ENCODE results near the gene TAF4B. TPM values are rescaled to one million over a fixed set of nuclear protein-coding genes. Genes with fewer than 3 reads are reported as not detected.

TAF4B gene
- total RNA-seq, 1 experiment from 2014 or later, result 8.3 TPM

- Histone ChIP-seq H3K4me1 (ENCODE audit: insufficient read depth, low read length) (peaks cover 20% of the 10 kb centered on the region), H3K9me2 (replicated peaks; ENCODE audit: low read length) (no peaks in the 10 kb centered on the region)
These were observed 213.3 kb downstream of the TAF4B start for GRCh38 chr18:26439537-26439936.

GRCh38 chr18:26440644-26441043 is 214.4 kb downstream of the TAF4B start:
- Histone ChIP-seq H3K27ac (ENCODE audit: low read length) (no peak overlapping the region), H2AFZ (ENCODE audit: low read length) (no peak overlapping the region), H3K9me3 (ENCODE audit: low read length) (no peaks in the 10 kb centered on the region), H3K4me1 (ENCODE audit: insufficient read depth, low read length) (peaks cover 18% of the 10 kb centered on the region), H3K4me3 (ENCODE audit: low read length) (no peak overlapping the region), H3K4me2 (ENCODE audit: low read length) (no peak overlapping the region), H3K9ac (ENCODE audit: low read length) (no peak overlapping the region), H4K20me1 (ENCODE audit: low read length) (no peaks in the 10 kb centered on the region), H3F3A (ENCODE audit: low read length, unreplicated experiment) (no peaks in the 10 kb centered on the region), H3K79me2 (ENCODE audit: low read length) (no peaks in the 10 kb centered on the region), H3K36me3 (ENCODE audit: low read depth, low read length) (no peaks in the 10 kb centered on the region), H3K9me2 (replicated peaks; ENCODE audit: low read length) (no peaks in the 10 kb centered on the region), H3K27me3 (ENCODE audit: low read length) (no peaks in the 10 kb centered on the region)
- POLR2A ChIA-PET (ENCODE audit: unreplicated experiment), result no interaction called here
- ATAC-seq (no peak), DNase-seq (no peak)
- CTCF ChIA-PET, result no interaction called here
- no TSS peak for BruUV-seq (replicated peaks)
- TF ChIP-seq CTCF (conservative IDR thresholded peaks at IDR 0.05; ENCODE audit: low read depth, low read length) (no peak), EZH2 (IDR thresholded peaks at IDR 0.05; ENCODE audit: low read length, unreplicated experiment) (no peak), EZH2phosphoT487 (IDR thresholded peaks at IDR 0.05; ENCODE audit: borderline replicate concordance, low read length) (no peak)
- intact Hi-C loops (cut with micrococcal nuclease), result no loop called here

More at GRCh38 chr18:26439537-26439936, 213.3 kb downstream of the TAF4B start:
- no peaks in the 10 kb centered on the region for H3K36me3 ChIP-seq (ENCODE audit: low read depth, low read length)
- DNase-seq (no peak), ATAC-seq (no peak)
- no peak for TF ChIP-seq EZH2phosphoT487 (IDR thresholded peaks at IDR 0.05; ENCODE audit: borderline replicate concordance, low read length)
- no peak for TF ChIP-seq CTCF (conservative IDR thresholded peaks at IDR 0.05; ENCODE audit: low read depth, low read length)
- no peak for TF ChIP-seq EZH2 (IDR thresholded peaks at IDR 0.05; ENCODE audit: low read length, unreplicated experiment)
- POLR2A ChIA-PET (ENCODE audit: unreplicated experiment), result interaction anchor here (0.6 kb wide), 1 partner anchor 102 kb away, joined by 3 read pairs; no protein-coding TSS in a partner anchor
- no peaks in the 10 kb centered on the region for H3F3A ChIP-seq (ENCODE audit: low read length, unreplicated experiment)
- H3K4me3 ChIP-seq (ENCODE audit: low read length), result no peak overlapping the region
- no peaks in the 10 kb centered on the region for H3K27me3 ChIP-seq (ENCODE audit: low read length)
- H3K9me3 ChIP-seq (ENCODE audit: low read length), result no peaks in the 10 kb centered on the region
- H3K79me2 ChIP-seq (ENCODE audit: low read length), result no peaks in the 10 kb centered on the region
- H2AFZ ChIP-seq (ENCODE audit: low read length), result no peak overlapping the region
- BruUV-seq (replicated peaks), result no TSS peak
- H3K9ac ChIP-seq (ENCODE audit: low read length), result no peak overlapping the region
- no peak overlapping the region for H3K27ac ChIP-seq (ENCODE audit: low read length)
- H3K4me2 ChIP-seq (ENCODE audit: low read length), result no peak overlapping the region
- intact Hi-C loops (cut with micrococcal nuclease), result no loop called here
- CTCF ChIA-PET, result no interaction called here
- H4K20me1 ChIP-seq (ENCODE audit: low read length), result no peaks in the 10 kb centered on the region

Other genes starting within 250 kb of the TAF4B start
- 70.1 and 98.7 TPM in 2 replicates for gene SS18, start 135.8 kb upstream of the TAF4B start, total RNA-seq (2014; rRNA removed)
- not detected in 2 replicates for gene PSMA8, start 92.6 kb upstream of the TAF4B start, total RNA-seq (2014; rRNA removed)

Measured in PC-3 (cell line).